ENCODE results near the gene ABTB1.

DNA sequence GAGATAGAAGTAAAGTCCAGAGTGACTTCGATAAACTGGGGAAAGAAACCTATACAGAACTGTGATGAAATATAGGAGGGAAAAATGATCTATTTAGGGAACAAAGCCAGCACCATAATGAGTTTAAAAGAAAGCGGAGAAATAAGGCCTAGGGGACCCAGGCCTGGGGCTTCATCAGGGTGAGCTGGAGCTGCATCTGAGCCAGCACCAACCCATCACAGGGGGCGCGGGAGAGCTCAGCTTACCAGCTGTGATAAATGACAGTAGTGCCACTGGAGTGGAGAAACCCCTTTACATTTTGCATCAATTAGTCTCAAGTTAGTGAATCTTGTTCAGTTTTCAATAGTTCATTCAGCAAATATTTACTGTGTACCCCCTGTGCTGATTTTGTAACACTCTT, 22.5 kb upstream of the ABTB1 start:
- TF ChIP-seq, protein P1, sequence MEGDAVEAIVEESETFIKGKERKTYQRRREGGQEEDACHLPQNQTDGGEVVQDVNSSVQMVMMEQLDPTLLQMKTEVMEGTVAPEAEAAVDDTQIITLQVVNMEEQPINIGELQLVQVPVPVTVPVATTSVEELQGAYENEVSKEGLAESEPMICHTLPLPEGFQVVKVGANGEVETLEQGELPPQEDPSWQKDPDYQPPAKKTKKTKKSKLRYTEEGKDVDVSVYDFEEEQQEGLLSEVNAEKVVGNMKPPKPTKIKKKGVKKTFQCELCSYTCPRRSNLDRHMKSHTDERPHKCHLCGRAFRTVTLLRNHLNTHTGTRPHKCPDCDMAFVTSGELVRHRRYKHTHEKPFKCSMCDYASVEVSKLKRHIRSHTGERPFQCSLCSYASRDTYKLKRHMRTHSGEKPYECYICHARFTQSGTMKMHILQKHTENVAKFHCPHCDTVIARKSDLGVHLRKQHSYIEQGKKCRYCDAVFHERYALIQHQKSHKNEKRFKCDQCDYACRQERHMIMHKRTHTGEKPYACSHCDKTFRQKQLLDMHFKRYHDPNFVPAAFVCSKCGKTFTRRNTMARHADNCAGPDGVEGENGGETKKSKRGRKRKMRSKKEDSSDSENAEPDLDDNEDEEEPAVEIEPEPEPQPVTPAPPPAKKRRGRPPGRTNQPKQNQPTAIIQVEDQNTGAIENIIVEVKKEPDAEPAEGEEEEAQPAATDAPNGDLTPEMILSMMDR (conservative IDR thresholded peaks at IDR 0.05; ENCODE audit: low read length) = peak; percentile 30; the same call in 1 of the 2 replicates
- TF ChIP-seq EZH2phosphoT487 (IDR thresholded peaks at IDR 0.05; ENCODE audit: borderline replicate concordance) = no peak
